Left colon (tissue), 2 donors: ENCODE measurements around the gene NOL4L. TPM values are rescaled to one million over a fixed set of nuclear protein-coding genes. Genes with fewer than 3 reads are reported as not detected.

Experiments
- ATAC-seq: fragments of 200-7000 bp; cut with Tn5 transposase; one replicate; pipeline ENCODE4 v1.9.1; 2020; ENCODE audit warnings: mild to moderate bottlenecking, moderate library complexity
- DNase-seq, 2 donors: peaks; one replicate each; pipeline ENCODE4 v3.0.0-alpha.2; 2020
- intact Hi-C, 2 donors: fragments of 100-400 bp; cut with DNase I in 1 of 2; cut with micrococcal nuclease in 1 of 2; formaldehyde crosslinking; loops; one replicate each; pipeline versions ENCODE4 v1.11.2 to v1.14.0; 2022; cut with DNase I, micrococcal nuclease
- total RNA-seq, 2 donors: library from RNA; stranded (reverse); fragmentation: NEBNext Ultra II Directional; extraction: Animal tissue kit (Norgen Biotek cat#: 25700); gene quantifications; one replicate each; pipeline ENCODE4 v1.2.1, GENCODE V29; 2021
- donor health status: DM: no; HTN: no; CAD: no.
- donor health status: DM: yes; HTN: yes; CAD: no.

The NOL4L gene
- total RNA-seq, 2 donors from 2014 or later, result 55.2 to 61.0 TPM

DNA sequence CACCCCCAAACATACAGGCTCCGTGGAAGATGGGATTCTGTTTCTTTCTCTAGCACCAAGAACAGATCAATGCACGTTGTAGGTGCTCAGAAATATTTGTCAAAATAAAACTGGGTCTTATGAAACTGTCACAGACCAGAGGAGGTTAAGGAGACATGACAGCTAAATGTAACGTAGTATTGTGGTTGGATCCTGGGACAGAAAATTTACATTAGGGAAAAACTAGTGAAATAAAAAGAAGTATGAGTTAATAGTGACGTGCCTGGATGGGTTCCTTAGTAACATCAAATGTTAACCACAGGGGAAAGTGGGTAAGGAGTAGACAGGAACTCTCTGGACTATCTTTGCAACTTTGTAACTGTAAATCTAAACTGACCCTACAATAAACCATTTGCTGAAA lies 31.5 kb downstream of the NOL4L start:
- ATAC-seq (no peak), DNase-seq (no peak)
- intact Hi-C loops, result no loop called here

DNA sequence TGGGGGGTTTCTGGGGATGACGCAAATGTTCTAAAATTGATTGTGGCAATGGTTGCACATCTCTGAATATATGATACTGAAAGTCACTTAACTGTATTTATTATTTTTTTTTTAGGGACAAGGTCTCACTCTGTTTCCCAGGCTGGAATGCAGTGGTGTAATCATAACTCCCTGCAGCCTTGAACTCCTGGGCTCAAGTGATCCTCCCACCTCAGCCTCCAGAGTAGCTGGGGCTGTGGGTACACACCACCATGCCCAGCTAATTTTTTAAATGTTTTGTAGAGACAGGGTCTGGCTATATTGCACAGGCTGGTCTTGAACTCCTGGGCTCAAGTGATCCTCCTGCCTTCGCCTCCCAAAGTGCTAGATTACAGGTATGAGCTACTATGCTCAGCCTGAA lies 33.4 kb downstream of the NOL4L start:
- intact Hi-C loops, result no loop called here
- ATAC-seq (no peak), DNase-seq (no peak)

DNA sequence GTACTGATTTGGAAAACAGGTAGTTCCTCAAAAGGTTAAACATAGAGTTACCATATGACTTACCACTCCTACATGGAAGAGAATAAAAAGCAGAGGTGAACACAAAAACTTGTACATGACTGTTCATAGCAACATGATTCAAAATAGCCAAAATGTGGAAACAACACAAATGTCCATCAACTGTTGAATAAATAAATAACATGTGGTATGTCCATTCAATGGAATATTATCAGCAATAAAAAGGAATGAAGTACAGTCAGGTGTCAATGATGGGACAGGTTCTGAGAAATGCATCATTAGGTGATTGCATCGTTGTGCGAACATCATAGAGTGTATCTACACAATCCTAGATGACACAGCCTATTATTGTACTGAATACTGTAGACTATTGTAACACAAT lies 35.3 kb downstream of the NOL4L start:
- no peak for DNase-seq
- ATAC-seq, result no peak
- intact Hi-C loops, result no loop called here

GRCh38 chr20:32547753-32548034 lies 37.4 kb downstream of the NOL4L start:
- DNase-seq, result no peak
- intact Hi-C loops, result no loop called here
- no peak for ATAC-seq

- intact Hi-C loops, result no loop called here
- ATAC-seq, result no peak
Observed at GRCh38 chr20:32546918-32547752, 38.0 kb downstream of the NOL4L start.

DNA sequence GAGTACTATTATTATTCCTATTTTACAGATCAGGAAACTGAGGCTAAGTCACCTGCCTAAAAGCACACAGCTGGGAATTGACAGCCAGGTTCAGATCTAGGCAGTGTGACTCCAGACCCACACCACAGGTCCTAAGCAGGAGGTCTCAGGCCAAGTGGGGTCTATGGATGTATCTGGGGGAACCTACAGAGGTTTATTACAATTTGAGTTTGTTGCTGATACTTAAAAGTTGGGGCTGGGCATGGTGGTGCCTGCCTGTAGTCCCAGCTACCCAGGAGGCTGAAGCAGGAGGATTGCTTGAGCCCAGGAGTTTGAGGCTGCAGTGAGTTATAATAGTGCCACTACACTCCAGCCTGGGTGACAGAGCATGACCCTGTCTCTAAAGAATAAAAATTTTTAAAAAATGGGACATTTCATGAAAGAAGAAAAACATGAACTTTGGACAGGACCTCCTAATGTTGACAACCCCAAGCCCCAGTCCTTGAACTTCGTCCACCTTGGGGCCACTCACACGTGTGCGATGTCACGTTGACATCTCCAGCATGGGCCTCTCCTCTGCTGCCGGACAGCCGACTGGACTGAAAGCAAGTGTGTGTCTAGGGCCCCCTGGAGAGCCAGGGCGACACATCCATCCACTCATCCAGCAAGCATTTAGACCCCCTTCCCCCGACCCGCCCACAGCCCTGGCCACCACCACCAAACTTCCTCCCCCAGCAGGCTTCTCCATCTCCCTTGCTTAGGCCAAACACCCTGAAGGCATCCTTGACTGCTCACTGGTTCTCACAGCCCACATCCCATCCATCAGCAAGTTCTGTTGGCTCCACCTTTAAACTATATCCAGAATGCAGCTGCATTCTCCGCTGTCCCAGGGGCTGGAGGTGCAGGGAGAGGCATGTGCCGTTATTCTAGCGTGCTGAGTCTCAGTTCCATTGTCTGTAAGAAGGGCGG lies 40.0 kb downstream of the NOL4L start:
- ATAC-seq (no peak), DNase-seq (no peak)
- intact Hi-C loops, result no loop called here

More at GRCh38 chr20:32546918-32547752, 38.0 kb downstream of the NOL4L start:
- DNase-seq, result no peak

- DNase-seq (no peak), ATAC-seq (no peak)
- intact Hi-C loops, result no loop called here
Observed at GRCh38 chr20:32544260-32544722, 40.8 kb downstream of the NOL4L start.

DNA sequence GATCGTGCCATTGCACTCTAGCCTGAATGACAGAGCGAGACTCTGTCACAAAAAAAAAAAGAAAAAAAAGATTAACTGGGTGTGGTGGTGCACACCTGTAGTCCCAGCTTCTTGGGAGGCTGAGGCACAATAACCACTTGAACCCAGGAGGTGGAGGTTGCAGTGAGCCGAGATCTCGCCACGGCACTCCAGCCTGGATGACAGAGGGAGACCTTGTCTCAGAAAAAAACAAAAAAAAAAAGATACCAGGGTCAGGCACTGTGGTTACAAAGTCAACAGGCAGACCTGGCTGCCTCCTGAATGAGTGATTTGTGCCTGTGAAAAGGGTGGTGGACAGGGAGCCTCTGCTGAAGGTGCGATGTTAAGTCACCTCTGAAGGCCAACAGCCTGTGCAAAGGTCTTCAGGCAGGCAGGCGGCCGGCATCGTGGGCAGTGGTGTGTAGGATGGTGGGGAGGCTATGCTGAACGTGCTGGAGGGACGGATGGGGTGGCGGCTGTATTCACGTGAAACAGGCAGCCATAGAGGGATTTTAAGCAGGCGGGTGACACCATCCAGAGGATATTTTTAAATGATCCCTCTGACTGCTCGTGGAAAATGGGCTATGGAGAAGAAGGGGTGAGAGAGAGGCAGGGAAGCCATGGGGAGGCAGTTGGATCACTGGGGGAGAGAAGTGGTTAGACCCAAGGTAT lies 41.4 kb downstream of the NOL4L start:
- ATAC-seq (no peak), DNase-seq (no peak)
- intact Hi-C loops, result no loop called here

DNA sequence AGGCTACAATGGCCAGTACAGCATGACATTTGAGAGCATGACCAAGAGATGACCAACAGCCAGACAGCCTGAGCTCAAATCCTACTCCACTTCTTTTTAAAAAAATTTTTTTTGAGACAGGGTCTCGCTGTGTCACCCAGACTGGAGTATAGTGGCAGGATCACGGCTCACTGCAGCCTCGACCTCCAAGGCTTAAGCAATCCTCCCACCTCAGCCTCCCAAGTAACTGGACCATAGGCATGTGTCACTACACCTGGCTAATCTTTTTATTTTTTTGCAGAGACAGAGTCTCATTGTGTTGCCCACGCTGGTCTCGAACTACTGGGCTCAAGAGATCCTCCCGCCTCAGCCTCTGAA lies 42.9 kb downstream of the NOL4L start:
- ATAC-seq (no peak), DNase-seq (no peak)
- intact Hi-C loops, result no loop called here

DNA sequence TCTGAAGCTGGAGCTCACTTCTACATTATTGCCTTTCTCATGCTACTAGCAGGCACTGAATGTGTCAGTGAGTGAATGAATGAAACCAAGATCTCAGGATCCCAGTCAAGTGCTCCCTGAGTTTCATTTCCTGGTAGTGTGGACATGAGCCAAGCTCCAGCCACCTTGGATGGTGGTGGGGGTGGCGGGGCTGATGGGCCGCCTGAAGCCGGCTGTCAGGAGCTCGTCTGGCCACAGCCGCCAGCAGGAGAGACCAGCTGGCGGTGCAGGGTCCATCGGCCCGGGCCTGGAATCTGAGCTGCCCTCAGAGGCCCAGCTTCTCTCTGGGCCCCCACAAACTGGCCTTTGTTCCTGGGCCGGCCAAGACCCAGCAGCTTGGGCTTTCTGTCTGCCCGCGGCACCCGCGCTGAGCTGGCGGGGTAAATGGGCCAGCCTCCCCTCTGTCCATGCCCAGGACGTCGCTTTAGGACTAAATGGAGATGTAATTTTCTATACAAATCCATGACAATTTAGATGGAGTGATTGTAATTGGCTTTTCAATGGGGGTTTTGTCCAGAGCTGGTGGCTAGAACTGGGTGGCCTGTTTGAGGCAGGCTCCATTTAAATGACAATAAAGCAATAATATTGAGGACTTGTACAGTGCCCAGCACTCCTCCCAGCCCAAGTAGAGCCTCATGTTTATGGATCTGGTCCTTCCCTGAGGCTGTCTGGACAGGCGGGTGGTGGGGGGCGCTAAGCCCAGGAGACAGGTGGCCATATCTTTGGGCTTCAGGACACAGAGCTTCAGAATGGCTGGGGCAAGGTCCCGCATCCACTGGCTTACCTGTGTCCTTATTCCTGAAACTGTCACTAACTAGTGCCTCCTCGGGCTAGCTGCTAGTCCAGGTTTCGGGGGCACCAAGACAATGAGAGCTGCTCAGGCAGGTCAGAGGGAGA lies 43.5 kb downstream of the NOL4L start:
- intact Hi-C loops, result no loop called here
- DNase-seq (no peak), ATAC-seq (no peak)

- peak in 1 of 2 donors; percentile 40 for DNase-seq
- intact Hi-C loops, result no loop called here
- no peak for ATAC-seq
Observed at GRCh38 chr20:32539817-32540675, 45.1 kb downstream of the NOL4L start.

- DNase-seq, result peak in 1 of 2 donors; percentile 27
- intact Hi-C loops, result no loop called here
- no peak for ATAC-seq
Observed at GRCh38 chr20:32539026-32539816, 45.9 kb downstream of the NOL4L start.

GRCh38 chr20:32538526-32538939 lies 46.6 kb downstream of the NOL4L start:
- ATAC-seq (no peak), DNase-seq (no peak)
- intact Hi-C loops, result no loop called here

GRCh38 chr20:32537657-32538525 lies 47.2 kb downstream of the NOL4L start:
- DNase-seq (peak; percentile 44 to 47), ATAC-seq (no peak)
- intact Hi-C loops, result no loop called here

- peak; percentile 82 to 91 for DNase-seq
Observed at GRCh38 chr20:32536851-32537656, 48.1 kb downstream of the NOL4L start.

More at GRCh38 chr20:32536851-32537656, 48.1 kb downstream of the NOL4L start:
- peak; percentile 82 for ATAC-seq
- intact Hi-C loops, result no loop called here
